Suppressor macrophage treated with lipopolysaccharide for 1 hour (primary cell): ENCODE data around the gene FLOT2.
A peak's percentile ranks its signal among the peaks of the same experiment; 100 is the strongest.
"Not testable (repeated sequence)": the region's sequence is repeated elsewhere in the genome, so short reads cannot be mapped to it uniquely, and the experiment has no call there.

Experiments used
- DNase-seq, 3 donors: peaks; one replicate each; pipeline ENCODE4 v3.0.0-alpha.2; 2020 to 2022

Gene FLOT2

GRCh38 chr17:28916302-28916934, 18.9 kb upstream of the FLOT2 start:
- DNase-seq, result peak; percentile 54 to 66 (median 57)

- DNase-seq, result no peak
Observed at GRCh38 chr17:28912938-28913333, 15.4 kb upstream of the FLOT2 start.

GRCh38 chr17:28912281-28912937, 14.9 kb upstream of the FLOT2 start:
- no peak for DNase-seq

GRCh38 chr17:28911411-28912045, 14.0 kb upstream of the FLOT2 start:
- no peak for DNase-seq

- DNase-seq, result no peak
Observed at GRCh38 chr17:28910534-28910933, 13.0 kb upstream of the FLOT2 start.

GRCh38 chr17:28908640-28909167, 11.2 kb upstream of the FLOT2 start:
- DNase-seq, result no peak

GRCh38 chr17:28907709-28908475, 10.4 kb upstream of the FLOT2 start:
- no peak for DNase-seq

GRCh38 chr17:28906706-28907438, 9.3 kb upstream of the FLOT2 start:
- DNase-seq, result no peak

GRCh38 chr17:28906276-28906675, 8.7 kb upstream of the FLOT2 start:
- DNase-seq, result no peak

- DNase-seq, result no peak
Observed at GRCh38 chr17:28904800-28905199, 7.3 kb upstream of the FLOT2 start.

GRCh38 chr17:28903546-28903841, 6.0 kb upstream of the FLOT2 start:
- not testable (repeated sequence) for DNase-seq

GRCh38 chr17:28902819-28903545, 5.4 kb upstream of the FLOT2 start, which contains the start of gene DHRS13:
TSS of gene DHRS13 (minus strand) at chr17:28903079. CDS start at chr17:28902944, 135 bp downstream.
- peak; percentile 90 to 97 (median 96) for DNase-seq

GRCh38 chr17:28901866-28902818, 4.6 kb upstream of the FLOT2 start:
- peak in 2 of 3 donors; percentile 26 to 52 for DNase-seq

GRCh38 chr17:28900986-28901726, 3.6 kb upstream of the FLOT2 start:
- DNase-seq, result no peak

- no peak for DNase-seq
Observed at GRCh38 chr17:28899212-28899815, 1.8 kb upstream of the FLOT2 start.

- DNase-seq, result no peak
Observed at GRCh38 chr17:28898527-28898955, 1.0 kb upstream of the FLOT2 start.

- no peak for DNase-seq
Observed at GRCh38 chr17:28897769-28898526, 415 bp upstream of the FLOT2 start.

GRCh38 chr17:28896491-28896883, 1.0 kb downstream of the FLOT2 start:
- peak in 1 of 3 donors; percentile 19 for DNase-seq
